IPS DF 19.7 (cell line): ENCODE measurements around the gene TCF4.

Experiments
- DNase-seq: peaks from one replicate; pipeline ENCODE4 v3.0.0-alpha.2; 2013; ENCODE audit warnings: low read depth, low spot score

TCF4 gene

GRCh38 chr18:55442561-55442960 is 145.4 kb downstream of the TCF4 start:
- DNase-seq: no peak

DNA sequence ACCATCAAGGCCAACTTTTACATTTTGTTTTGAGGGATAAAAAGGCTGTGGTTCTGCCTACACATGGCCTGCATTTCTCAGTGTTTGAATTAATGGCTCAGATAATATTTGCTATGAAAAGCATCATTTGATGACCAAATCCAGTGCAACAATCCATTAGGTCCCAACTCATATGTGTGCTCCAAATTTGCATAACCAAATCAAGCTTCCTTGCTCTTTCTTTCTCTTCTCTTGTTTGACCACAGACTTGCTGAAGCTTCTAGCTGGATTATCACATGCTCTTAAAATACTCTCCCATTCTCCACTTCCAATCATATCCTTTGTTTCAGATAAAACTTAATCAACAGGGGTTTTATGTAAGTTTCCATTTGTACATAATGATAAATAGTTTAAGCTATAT is 147.0 kb downstream of the TCF4 start:
- no peak for DNase-seq

DNA sequence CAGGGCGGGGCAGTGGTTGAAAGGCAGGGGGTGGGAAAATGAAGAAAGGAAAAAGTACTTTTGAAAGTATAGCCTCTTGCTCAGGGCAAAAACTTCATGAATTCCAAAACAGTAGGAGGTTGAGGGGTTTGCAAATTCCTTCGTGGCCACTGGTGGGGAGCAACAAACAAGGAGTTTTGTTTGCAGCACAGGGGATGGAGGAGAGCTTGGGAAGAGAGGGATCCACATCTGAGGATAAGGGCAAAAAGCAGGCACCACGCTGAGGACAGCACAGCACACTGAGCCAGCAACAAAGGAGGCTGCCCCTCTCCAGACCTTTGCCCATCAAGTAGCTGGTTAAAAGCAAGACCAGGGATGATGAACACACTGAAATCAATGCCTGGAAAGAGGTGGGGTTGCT is 148.9 kb downstream of the TCF4 start:
- peak; percentile 75 for DNase-seq

- no peak for DNase-seq
Measured at GRCh38 chr18:55435592-55435991, 152.4 kb downstream of the TCF4 start.

- no peak for DNase-seq
Measured at GRCh38 chr18:55433648-55434047, 154.3 kb downstream of the TCF4 start.

DNA sequence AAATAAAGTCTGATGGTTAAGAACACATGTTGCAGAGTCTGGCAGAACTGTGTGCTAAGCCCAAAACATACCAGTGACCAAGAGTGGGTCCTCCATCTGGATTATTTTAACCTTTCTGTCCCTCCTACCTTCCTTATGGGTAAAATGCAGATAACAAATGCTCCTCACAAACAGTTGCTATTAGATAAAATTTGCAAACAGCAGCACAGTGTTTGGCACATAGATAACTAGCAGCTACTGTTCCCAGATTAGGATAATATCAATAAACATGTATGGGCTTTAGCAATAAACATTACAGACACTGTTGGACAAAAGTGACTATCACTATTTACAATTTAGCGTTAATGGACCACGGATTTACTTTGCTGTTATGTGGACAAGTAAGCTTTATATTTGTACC is 154.9 kb downstream of the TCF4 start:
- no peak for DNase-seq

DNA sequence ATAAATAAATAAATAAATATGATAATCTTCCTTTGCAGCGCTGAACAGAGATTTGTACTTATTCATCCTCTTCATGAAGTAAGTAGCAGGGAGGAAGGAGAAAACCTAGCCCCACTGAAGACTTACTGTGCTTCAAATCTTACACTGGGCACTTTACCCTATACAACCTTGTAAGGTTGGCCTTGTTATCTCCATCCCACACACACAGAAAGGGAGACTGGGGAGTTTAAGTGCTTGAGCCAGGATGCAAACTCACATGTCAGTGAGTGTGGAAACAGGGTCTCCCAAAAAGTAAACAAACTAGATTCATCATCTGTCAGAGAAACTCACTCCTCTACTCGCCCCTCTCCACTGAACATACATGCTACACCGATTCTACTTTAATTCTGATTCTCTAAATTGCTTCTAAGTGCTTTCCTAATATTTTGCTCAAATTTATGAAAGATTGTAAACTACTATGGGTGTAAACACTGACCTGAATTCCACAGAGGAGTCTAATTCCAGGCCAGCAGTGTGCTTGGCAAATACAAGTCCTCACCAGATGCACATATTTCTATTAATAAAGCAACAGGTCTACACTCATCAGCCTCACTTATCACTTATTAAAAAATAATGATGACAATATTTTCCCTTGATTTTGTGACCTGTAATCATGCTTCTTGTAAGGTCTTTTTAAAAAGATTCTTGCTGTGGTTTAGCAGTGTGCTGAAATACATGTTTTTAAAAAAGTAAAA is 155.5 kb downstream of the TCF4 start:
- no peak for DNase-seq

GRCh38 chr18:55430026-55430425 is 158.0 kb downstream of the TCF4 start:
- DNase-seq: no peak

DNA sequence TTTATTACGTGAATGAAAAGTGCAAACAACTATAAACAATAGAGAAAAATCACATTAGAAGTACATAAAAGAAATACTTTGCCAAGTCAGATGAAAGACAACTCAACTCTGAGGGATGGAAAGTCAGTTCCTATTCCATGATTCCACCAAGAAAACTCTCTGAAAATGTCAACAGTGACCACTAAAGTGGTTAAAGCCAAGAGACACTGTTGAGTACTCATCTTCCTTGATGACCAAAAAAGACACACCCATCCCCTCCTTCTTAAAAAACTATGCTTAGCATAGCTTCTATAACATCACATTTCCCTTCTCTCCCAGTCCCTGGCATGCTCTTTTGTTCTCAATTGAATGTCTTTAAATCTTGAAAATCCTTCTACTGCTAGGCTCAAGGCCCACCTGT is 160.0 kb downstream of the TCF4 start:
- no peak for DNase-seq

DNA sequence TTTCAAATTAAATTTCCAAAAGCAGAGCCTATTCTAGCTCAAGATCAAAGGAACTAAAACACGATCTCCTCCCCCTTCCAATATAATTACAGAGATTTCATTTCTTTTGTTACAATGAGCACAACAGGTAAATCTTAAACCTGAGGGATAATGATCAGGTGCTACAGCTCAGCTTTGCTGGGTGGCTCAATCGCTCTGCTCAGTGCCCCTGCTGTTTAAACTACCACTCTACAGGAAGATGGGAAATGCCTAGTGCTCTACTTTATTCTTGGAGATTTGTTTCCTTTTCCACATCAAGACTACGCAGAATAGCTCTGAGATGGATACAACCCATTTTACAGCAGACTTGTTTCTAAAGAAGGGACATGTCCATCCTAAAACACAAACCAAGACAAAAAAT is 162.3 kb downstream of the TCF4 start:
- no peak for DNase-seq

GRCh38 chr18:55422456-55423180 is 165.4 kb downstream of the TCF4 start:
- no peak for DNase-seq

GRCh38 chr18:55421615-55422419 is 166.2 kb downstream of the TCF4 start:
- no peak for DNase-seq

GRCh38 chr18:55421308-55421614 is 166.7 kb downstream of the TCF4 start:
- no peak for DNase-seq

- DNase-seq: no peak
Measured at GRCh38 chr18:55420665-55421307, 167.2 kb downstream of the TCF4 start.

DNA sequence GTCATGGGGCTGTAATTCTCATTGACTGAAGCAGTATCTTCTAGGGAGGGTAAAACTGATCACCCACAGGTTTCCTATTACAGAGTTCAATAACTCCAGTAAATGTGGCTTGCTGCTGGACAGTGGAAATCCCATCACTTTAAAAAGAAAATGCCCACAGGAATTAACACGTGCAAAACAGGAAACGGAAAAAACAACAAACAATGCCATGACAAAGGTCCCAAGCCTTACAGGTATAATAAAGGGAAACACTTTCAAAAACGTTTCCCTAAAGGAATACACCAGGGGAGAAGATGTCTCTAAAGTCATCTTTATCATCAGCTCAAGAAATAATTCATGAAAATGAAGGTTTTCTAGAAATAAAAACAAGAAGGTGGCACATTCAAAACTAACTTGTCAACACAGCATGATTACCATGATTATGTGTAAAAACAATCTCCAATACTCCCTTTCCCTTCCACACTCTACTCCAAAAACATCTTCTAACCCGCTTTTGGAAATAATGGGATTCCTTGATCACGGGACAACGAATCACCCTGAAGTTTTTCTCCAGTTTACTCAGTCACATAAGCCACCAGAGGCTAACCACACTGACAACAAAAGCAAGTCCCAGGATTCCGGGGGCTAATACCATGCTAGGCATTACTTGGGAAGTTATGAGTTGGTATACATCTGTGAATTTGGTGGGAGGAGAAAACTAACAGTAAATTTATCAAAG is 167.9 kb downstream of the TCF4 start:
- DNase-seq: no peak

- DNase-seq: no peak
Measured at GRCh38 chr18:55419132-55419946, 168.7 kb downstream of the TCF4 start.

DNA sequence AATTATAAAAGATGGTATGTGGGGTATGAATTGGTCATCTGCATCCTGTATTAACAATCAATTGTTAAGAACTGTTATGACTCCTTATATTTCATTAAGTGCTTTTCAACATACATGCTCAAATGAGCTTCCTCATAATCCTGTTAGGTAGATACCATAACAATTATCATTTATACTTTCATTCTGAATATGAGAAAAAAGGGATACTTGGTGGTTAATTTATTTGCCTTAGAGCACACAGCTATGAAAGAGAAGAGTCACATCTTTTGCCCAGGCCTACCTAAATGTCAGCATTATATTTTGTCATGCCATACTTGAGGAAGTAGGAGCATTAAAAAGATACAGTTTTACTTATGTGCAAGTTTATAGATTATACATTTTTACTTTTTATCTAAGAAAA is 169.6 kb downstream of the TCF4 start:
- no peak for DNase-seq

GRCh38 chr18:55416791-55417190 is 171.2 kb downstream of the TCF4 start:
- no peak for DNase-seq

- no peak for DNase-seq
Measured at GRCh38 chr18:55415258-55415871, 172.6 kb downstream of the TCF4 start.

GRCh38 chr18:55414475-55414874 is 173.5 kb downstream of the TCF4 start:
- no peak for DNase-seq
